ENCODE data around the gene EPHA7. TPM values are rescaled to one million over a fixed set of nuclear protein-coding genes. Genes with fewer than 3 reads are reported as not detected.

The EPHA7 gene
- total and polyA plus RNA-seq, 2 of the 13 experiments (the other 11 are each of a cell fraction or from before 2014, with no cell fraction given): not detected

DNA sequence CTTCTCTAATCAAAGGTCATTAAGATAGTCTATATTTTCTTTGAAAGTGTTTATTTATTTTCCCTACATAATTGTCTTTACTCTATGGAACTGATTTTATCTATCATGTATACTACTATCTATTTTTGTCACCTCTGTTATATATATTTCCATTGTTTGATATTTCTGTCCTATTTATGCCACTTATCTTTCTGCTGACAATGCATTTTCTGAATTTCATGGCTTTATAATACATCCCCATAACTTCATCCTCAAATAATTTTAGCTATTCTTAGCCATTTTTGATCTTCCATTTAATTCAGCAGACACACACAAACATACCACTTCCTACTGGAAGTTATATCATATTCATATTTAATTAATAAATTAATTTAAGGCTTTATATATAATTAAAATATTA is 123.7 kb downstream of the EPHA7 start:
- in situ Hi-C loops (cut with HindIII; ENCODE audit: extremely low pct_ligation_motif_present, low pct_unique_long_range_greater_than_20kb) (no loop called here), intact Hi-C loops (cut with micrococcal nuclease; ENCODE audit: unreplicated experiment) (no loop called here)
- Histone ChIP-seq H3K9me3 (ENCODE audit: low read length) (no peaks in the 10 kb centered on the region), H3K79me2 (ENCODE audit: insufficient read depth, low read length) (no peaks in the 10 kb centered on the region), H3K27ac (ENCODE audit: extremely low read length, insufficient read depth, low read length) (no peak overlapping the region), H3K9ac (ENCODE audit: insufficient read depth, low read depth, low read length) (no peak overlapping the region), H3K4me3 (replicated peaks in 1 of 3; ENCODE audit: insufficient read depth in 1 of 3, low read depth in 2 of 3, low read length in 3 of 3) (no peak overlapping the region), H4K20me1 (ENCODE audit: insufficient read depth, low read length) (no peaks in the 10 kb centered on the region), H2AFZ (ENCODE audit: low read length) (no peak overlapping the region), H3K4me2 (ENCODE audit: low read depth, low read length) (no peak overlapping the region), H3K4me1 (ENCODE audit: insufficient read depth, low read length) (no peaks in the 10 kb centered on the region), H3K27me3 (ENCODE audit: control insufficient read depth in 1 of 2, insufficient read depth in 2 of 2, low read length in 2 of 2) (no peaks in the 10 kb centered on the region), H3K36me3 (replicated peaks in 1 of 2; ENCODE audit: control insufficient read depth in 1 of 2, insufficient read depth in 2 of 2, low read length in 2 of 2) (no peaks in the 10 kb centered on the region)
- no peak for FAIRE-seq
- POLR2A ChIA-PET: no interaction called here
- no peak for ATAC-seq
- TF ChIP-seq MAFK (conservative IDR thresholded peaks at IDR 0.05 in 1 of 2, IDR thresholded peaks at IDR 0.05 in 1 of 2; ENCODE audit: low read length in 2 of 2): peak; percentile 97 to 98
- TF ChIP-seq, protein P1, sequence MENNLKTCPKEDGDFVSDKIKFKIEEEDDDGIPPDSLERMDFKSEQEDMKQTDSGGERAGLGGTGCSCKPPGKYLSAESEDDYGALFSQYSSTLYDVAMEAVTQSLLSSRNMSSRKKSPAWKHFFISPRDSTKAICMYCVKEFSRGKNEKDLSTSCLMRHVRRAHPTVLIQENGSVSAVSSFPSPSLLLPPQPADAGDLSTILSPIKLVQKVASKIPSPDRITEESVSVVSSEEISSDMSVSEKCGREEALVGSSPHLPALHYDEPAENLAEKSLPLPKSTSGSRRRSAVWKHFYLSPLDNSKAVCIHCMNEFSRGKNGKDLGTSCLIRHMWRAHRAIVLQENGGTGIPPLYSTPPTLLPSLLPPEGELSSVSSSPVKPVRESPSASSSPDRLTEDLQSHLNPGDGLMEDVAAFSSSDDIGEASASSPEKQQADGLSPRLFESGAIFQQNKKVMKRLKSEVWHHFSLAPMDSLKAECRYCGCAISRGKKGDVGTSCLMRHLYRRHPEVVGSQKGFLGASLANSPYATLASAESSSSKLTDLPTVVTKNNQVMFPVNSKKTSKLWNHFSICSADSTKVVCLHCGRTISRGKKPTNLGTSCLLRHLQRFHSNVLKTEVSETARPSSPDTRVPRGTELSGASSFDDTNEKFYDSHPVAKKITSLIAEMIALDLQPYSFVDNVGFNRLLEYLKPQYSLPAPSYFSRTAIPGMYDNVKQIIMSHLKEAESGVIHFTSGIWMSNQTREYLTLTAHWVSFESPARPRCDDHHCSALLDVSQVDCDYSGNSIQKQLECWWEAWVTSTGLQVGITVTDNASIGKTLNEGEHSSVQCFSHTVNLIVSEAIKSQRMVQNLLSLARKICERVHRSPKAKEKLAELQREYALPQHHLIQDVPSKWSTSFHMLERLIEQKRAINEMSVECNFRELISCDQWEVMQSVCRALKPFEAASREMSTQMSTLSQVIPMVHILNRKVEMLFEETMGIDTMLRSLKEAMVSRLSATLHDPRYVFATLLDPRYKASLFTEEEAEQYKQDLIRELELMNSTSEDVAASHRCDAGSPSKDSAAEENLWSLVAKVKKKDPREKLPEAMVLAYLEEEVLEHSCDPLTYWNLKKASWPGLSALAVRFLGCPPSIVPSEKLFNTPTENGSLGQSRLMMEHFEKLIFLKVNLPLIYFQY (CRISPR knock-in tag; IDR thresholded peaks at IDR 0.05; ENCODE audit: borderline replicate concordance): no peak
- TF ChIP-seq, protein P2, sequence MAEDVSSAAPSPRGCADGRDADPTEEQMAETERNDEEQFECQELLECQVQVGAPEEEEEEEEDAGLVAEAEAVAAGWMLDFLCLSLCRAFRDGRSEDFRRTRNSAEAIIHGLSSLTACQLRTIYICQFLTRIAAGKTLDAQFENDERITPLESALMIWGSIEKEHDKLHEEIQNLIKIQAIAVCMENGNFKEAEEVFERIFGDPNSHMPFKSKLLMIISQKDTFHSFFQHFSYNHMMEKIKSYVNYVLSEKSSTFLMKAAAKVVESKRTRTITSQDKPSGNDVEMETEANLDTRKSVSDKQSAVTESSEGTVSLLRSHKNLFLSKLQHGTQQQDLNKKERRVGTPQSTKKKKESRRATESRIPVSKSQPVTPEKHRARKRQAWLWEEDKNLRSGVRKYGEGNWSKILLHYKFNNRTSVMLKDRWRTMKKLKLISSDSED (CRISPR knock-in tag; IDR thresholded peaks at IDR 0.05): no peak
- peak; percentile 98 for TF ChIP-seq MAFF (IDR thresholded peaks at IDR 0.05; ENCODE audit: low read depth, low read length)
- TF ChIP-seq, protein P3, sequence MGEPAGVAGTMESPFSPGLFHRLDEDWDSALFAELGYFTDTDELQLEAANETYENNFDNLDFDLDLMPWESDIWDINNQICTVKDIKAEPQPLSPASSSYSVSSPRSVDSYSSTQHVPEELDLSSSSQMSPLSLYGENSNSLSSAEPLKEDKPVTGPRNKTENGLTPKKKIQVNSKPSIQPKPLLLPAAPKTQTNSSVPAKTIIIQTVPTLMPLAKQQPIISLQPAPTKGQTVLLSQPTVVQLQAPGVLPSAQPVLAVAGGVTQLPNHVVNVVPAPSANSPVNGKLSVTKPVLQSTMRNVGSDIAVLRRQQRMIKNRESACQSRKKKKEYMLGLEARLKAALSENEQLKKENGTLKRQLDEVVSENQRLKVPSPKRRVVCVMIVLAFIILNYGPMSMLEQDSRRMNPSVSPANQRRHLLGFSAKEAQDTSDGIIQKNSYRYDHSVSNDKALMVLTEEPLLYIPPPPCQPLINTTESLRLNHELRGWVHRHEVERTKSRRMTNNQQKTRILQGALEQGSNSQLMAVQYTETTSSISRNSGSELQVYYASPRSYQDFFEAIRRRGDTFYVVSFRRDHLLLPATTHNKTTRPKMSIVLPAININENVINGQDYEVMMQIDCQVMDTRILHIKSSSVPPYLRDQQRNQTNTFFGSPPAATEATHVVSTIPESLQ (CRISPR knock-in tag; conservative IDR thresholded peaks at IDR 0.05): no peak
- TF ChIP-seq TRIM24 (CRISPR knock-in tag; IDR thresholded peaks at IDR 0.05): no peak
- TF ChIP-seq PLRG1 (conservative IDR thresholded peaks at IDR 0.05): no peak
- no peak for TF ChIP-seq STAT5B (CRISPR knock-in tag; IDR thresholded peaks at IDR 0.05)
- CTCF ChIA-PET (ENCODE audit: low intra/inter-chr PET ratio, low total read pairs): no interaction called here
- no TSS peak for BruUV-seq (replicated peaks)
- DNase-seq (ENCODE audit: low spot score): no peak
